ENCODE measurements around the gene ORAI3. TPM values are rescaled to one million over a fixed set of nuclear protein-coding genes. Genes with fewer than 3 reads are reported as not detected.

The ORAI3 gene
- total RNA-seq, 1 donor from 2014 or later: 9.8 TPM

- ATAC-seq: peak; percentile 31
Observed at GRCh38 chr16:30947859-30948666, 805 bp upstream of the ORAI3 start.

GRCh38 chr16:30949650-30950515 is 1.0 kb downstream of the ORAI3 start:
- ATAC-seq: peak; percentile 86

GRCh38 chr16:30950516-30951065 is 1.7 kb downstream of the ORAI3 start:
- no peak for ATAC-seq

GRCh38 chr16:30951193-30951592 is 2.3 kb downstream of the ORAI3 start:
- no peak for ATAC-seq

GRCh38 chr16:30951750-30952149 is 2.9 kb downstream of the ORAI3 start:
- no peak for ATAC-seq

GRCh38 chr16:30953111-30953510 is 4.2 kb downstream of the ORAI3 start:
- ATAC-seq: no peak

GRCh38 chr16:30953511-30954124 is 4.8 kb downstream of the ORAI3 start:
- ATAC-seq: no peak

GRCh38 chr16:30954993-30955392 is 6.1 kb downstream of the ORAI3 start:
- ATAC-seq: no peak

GRCh38 chr16:30956601-30957455 is 8.0 kb downstream of the ORAI3 start:
- ATAC-seq: peak; percentile 78

GRCh38 chr16:30957456-30958174 is 8.7 kb downstream of the ORAI3 start, which contains the start of gene SETD1A:
SETD1A (plus strand) TSS chr16:30957754; CDS start chr16:30958732, 978 bp downstream.
- ATAC-seq: peak; percentile 87

- no peak for ATAC-seq
Observed at GRCh38 chr16:30958175-30959079, 9.6 kb downstream of the ORAI3 start.

- no peak for ATAC-seq
Observed at GRCh38 chr16:30961384-30961783, 12.5 kb downstream of the ORAI3 start.

GRCh38 chr16:30963925-30964511 is 15.2 kb downstream of the ORAI3 start:
- ATAC-seq: no peak

- no peak for ATAC-seq
Observed at GRCh38 chr16:30964574-30965226, 15.8 kb downstream of the ORAI3 start.

GRCh38 chr16:30965436-30965835 is 16.6 kb downstream of the ORAI3 start:
- no peak for ATAC-seq

- ATAC-seq: no peak
Observed at GRCh38 chr16:30966033-30966619, 17.3 kb downstream of the ORAI3 start.

GRCh38 chr16:30967795-30968194 is 18.9 kb downstream of the ORAI3 start:
- no peak for ATAC-seq

GRCh38 chr16:30969246-30969842 is 20.5 kb downstream of the ORAI3 start:
- no peak for ATAC-seq

All from esophagus mucosa (tissue), 1 donor.